IMR-90 (cell line): Measurements from ENCODE around the gene POLR2E. TPM values are rescaled to one million over a fixed set of nuclear protein-coding genes. Genes with fewer than 3 reads are reported as not detected.

Experiments
- ATAC-seq: fragments of 200-7000 bp; cut with Tn5 transposase; 2 replicates; pipeline ENCODE4 v1.9.1; 2020; ENCODE audit warnings: low read depth, mild to moderate bottlenecking, moderate library complexity
- BruUV-seq: library from RNA; stranded (reverse); fragments of 400-500 nt; replicated peaks from 2 replicates; lab custom pipeline; 2021; lab: Mats Ljungman, UMichigan
- CTCF ChIA-PET: fragments of 300-600 bp; formaldehyde crosslinking; extraction: SDS; loops from one replicate; lab custom pipeline; 2021; ENCODE audit warnings: antibody characterized with exemption; lab: Yijun Ruan, JAX
- POLR2A ChIA-PET: fragments of 300-600 bp; sonication (Branson Sonifier 250); formaldehyde crosslinking; loops from one replicate; lab custom pipeline; 2022; ENCODE audit warnings: antibody characterized with exemption; ENCODE audit not compliant: unreplicated experiment; lab: Charles Lee
- DNase-seq: peaks from one replicate; pipeline ENCODE4 v3.0.0; 2013
- H2AFZ ChIP-seq: replicated peaks from 2 replicates; pipeline ENCODE3; 2013; ENCODE audit warnings: low read length, mild to moderate bottlenecking; ENCODE audit not compliant: poor library complexity
- H2AK5ac ChIP-seq: 2 replicates; pipeline ENCODE4 v1.6.1; 2013; ENCODE audit warnings: low read depth, low read length, inconsistent platforms
- H2AK9ac ChIP-seq: replicated peaks from 2 replicates; pipeline ENCODE3; 2013; ENCODE audit warnings: mild to moderate bottlenecking, low read depth, low read length, moderate library complexity; ENCODE audit not compliant: poor library complexity
- H2BK120ac ChIP-seq: 2 replicates; pipeline ENCODE4 v1.6.1; 2013; ENCODE audit warnings: low read depth, low read length, inconsistent platforms
- H2BK15ac ChIP-seq: 3 replicates; pipeline ENCODE4 v1.6.1; 2013; ENCODE audit warnings: low read depth, low read length, inconsistent platforms
- H2BK20ac ChIP-seq: 2 replicates; pipeline ENCODE4 v1.6.1; 2013; ENCODE audit warnings: low read depth, mild to moderate bottlenecking, inconsistent platforms, low read length, moderate library complexity
- H2BK5ac ChIP-seq: 2 replicates; pipeline ENCODE4 v1.6.1; 2013; ENCODE audit warnings: mild to moderate bottlenecking, low read depth, low read length, inconsistent platforms; ENCODE audit not compliant: poor library complexity, severe bottlenecking
- H3K14ac ChIP-seq: replicated peaks from 2 replicates; pipeline ENCODE4 v1.6.1; 2013; ENCODE audit warnings: low read depth, low read length, inconsistent platforms
- H3K18ac ChIP-seq: 2 replicates; pipeline ENCODE4 v1.6.1; 2013; ENCODE audit warnings: low read depth, low read length, control low read depth
- H3K23ac ChIP-seq: 2 replicates; pipeline ENCODE4 v1.6.1; 2013; ENCODE audit warnings: low read depth, low read length, inconsistent platforms
- H3K27ac ChIP-seq: 2 replicates; pipeline ENCODE4 v1.5.1; 2013; ENCODE audit warnings: mild to moderate bottlenecking, control low read depth, low read length; ENCODE audit not compliant: insufficient read depth
- H3K27me3 ChIP-seq: 2 replicates; pipeline ENCODE4 v1.6.1; 2013; ENCODE audit warnings: low read length; ENCODE audit not compliant: control insufficient read depth, insufficient read depth
- H3K36me3 ChIP-seq: 2 replicates; pipeline ENCODE4 v1.6.1; 2013; ENCODE audit warnings: low read length, mixed read lengths; ENCODE audit not compliant: control insufficient read depth, insufficient read depth
- H3K4ac ChIP-seq: 2 replicates; pipeline ENCODE4 v1.6.1; 2013; ENCODE audit warnings: low read depth, low read length, inconsistent platforms
- H3K4me1 ChIP-seq: 2 replicates; pipeline ENCODE4 v1.6.1; 2013; ENCODE audit warnings: low read length, mixed read lengths; ENCODE audit not compliant: control insufficient read depth, insufficient read depth
- H3K4me2 ChIP-seq: 2 replicates; pipeline ENCODE4 v1.6.1; 2013; ENCODE audit warnings: low read depth, mild to moderate bottlenecking, control low read depth, low read length, moderate library complexity
- H3K4me3 ChIP-seq: 2 replicates; pipeline ENCODE4 v1.5.1; 2013; ENCODE audit warnings: low read depth, mild to moderate bottlenecking, control low read depth, low read length, moderate library complexity; ENCODE audit not compliant: insufficient read depth
- H3K56ac ChIP-seq: 2 replicates; pipeline ENCODE4 v1.6.1; 2013; ENCODE audit warnings: low read length, inconsistent platforms; ENCODE audit not compliant: insufficient read depth; ENCODE audit errors: extremely low read depth
- H3K79me1 ChIP-seq, 2 experiments: 2 replicates each; pipeline ENCODE4 v1.6.1; 2013; ENCODE audit warnings: low read length in 2 of 2, inconsistent platforms in 1 of 2, low read depth in 1 of 2
- H3K9ac ChIP-seq: 2 replicates; pipeline ENCODE4 v1.6.1; 2013; ENCODE audit warnings: low read depth, low read length, control low read depth
- H3K9me1 ChIP-seq: 2 replicates; pipeline ENCODE4 v1.6.1; 2013; ENCODE audit warnings: low read length, inconsistent platforms; ENCODE audit not compliant: insufficient read depth
- H3K9me3 ChIP-seq: 2 replicates; pipeline ENCODE4 v1.6.1; 2013; ENCODE audit warnings: low read length; ENCODE audit not compliant: control insufficient read depth, insufficient read depth
- H4K20me1 ChIP-seq: 2 replicates; pipeline ENCODE4 v1.6.1; 2013; ENCODE audit warnings: low read length, inconsistent platforms; ENCODE audit not compliant: insufficient read depth
- H4K5ac ChIP-seq: 2 replicates; pipeline ENCODE4 v1.6.1; 2013; ENCODE audit warnings: mild to moderate bottlenecking, low read depth, low read length, control low read depth
- H4K8ac ChIP-seq, 2 experiments: 2 replicates each; pipeline ENCODE4 v1.6.1; 2013; ENCODE audit warnings: low read depth in 2 of 2, low read length in 2 of 2, control low read depth in 1 of 2, inconsistent platforms in 1 of 2
- H4K91ac ChIP-seq: 2 replicates; pipeline ENCODE4 v1.6.1; 2013; ENCODE audit warnings: low read depth, low read length, inconsistent platforms; ENCODE audit not compliant: insufficient read depth
- CHD1 ChIP-seq: IDR thresholded peaks from 2 replicates; pipeline ENCODE4 v1.6.1; 2012; ENCODE audit warnings: low read depth, low read length, improper control_type of control experiment
- MXI1 ChIP-seq: IDR thresholded peaks from 2 replicates; pipeline ENCODE4 v1.6.1; 2012; ENCODE audit warnings: low read depth, mild to moderate bottlenecking, low read length, moderate library complexity, borderline replicate concordance
- RFX5 ChIP-seq: IDR thresholded peaks from 2 replicates; pipeline ENCODE4 v1.8.0; 2012; ENCODE audit warnings: low read depth, mild to moderate bottlenecking, low read length, moderate library complexity
- SMC3 ChIP-seq: fragments of 150-350 bp; IDR thresholded peaks from 2 replicates; pipeline ENCODE4 v1.6.1; 2016; ENCODE audit warnings: low read depth, mild to moderate bottlenecking, antibody characterized with exemption, low read length, moderate library complexity
- WGBS, 2 experiments: methylation state at CpG; one replicate each; pipeline versions ENCODE4 v1.1.5 to v1.1.7; 2013; ENCODE audit warnings: missing lambda C conversion rate in 2 of 2; ENCODE audit not compliant: insufficient read length in 1 of 2; ENCODE audit errors: extremely low coverage in 2 of 2; 5-methylcytosine and 5-hydroxymethylcytosine counted together
- dilution Hi-C: fragments of 300-500 bp; cut with HindIII; formaldehyde crosslinking; loops from one replicate; pipeline ENCODE4 v1.14.3; 2018; ENCODE audit warnings: low sequenced_read_pairs; ENCODE audit not compliant: unreplicated experiment
- in situ Hi-C: fragments of 300-500 bp; cut with MboI; formaldehyde crosslinking; loops from 3 replicates; pipeline ENCODE4 v1.14.3; 2019; ENCODE audit warnings: low sequenced_read_pairs, inconsistent platforms, mixed read lengths
- intact Hi-C: fragments of 100-400 bp; cut with micrococcal nuclease; formaldehyde crosslinking; loops from 2 replicates; pipeline ENCODE4 v1.10.0; 2022
- polyA plus RNA-seq, 3 experiments: library from polyadenylated mRNA; depleted of rRNA; stranded (reverse); fragments of >200 nt; gene quantifications; 2 replicates each; pipeline ENCODE4 v1.2.3, GENCODE V29; 2012; ENCODE audit warnings: low replicate concordance in 1 of 3
- total RNA-seq: library from RNA; depleted of rRNA; stranded (reverse); fragments of >200 nt; gene quantifications from 2 replicates; pipeline ENCODE4 v1.2.3, GENCODE V29; 2012
- TF ChIP-seq, protein P1 (sequence below): fragments of 150-350 bp; IDR thresholded peaks from 2 replicates; pipeline ENCODE4 v1.6.1; 2016; ENCODE audit warnings: low read depth, mild to moderate bottlenecking, low read length, moderate library complexity, borderline replicate concordance

Gene POLR2E
- total and polyA plus RNA-seq, 2 of the 4 experiments (the other 2 are of a cell fraction): 294 to 391 TPM

- no peak overlapping the region for H4K8ac ChIP-seq
- H3K36me3 ChIP-seq: peaks cover 51% of the 10 kb centered on the region
- H4K20me1 ChIP-seq: peaks cover 45% of the 10 kb centered on the region
- dilution Hi-C loops (no loop called here), in situ Hi-C loops (no loop called here), intact Hi-C loops (no loop called here)
- no peak overlapping the region for H2BK20ac ChIP-seq
- ATAC-seq (no peak), DNase-seq (no peak)
- H3K4me3 ChIP-seq: no peak overlapping the region
- BruUV-seq: no TSS peak
- H2AK5ac ChIP-seq: no peak overlapping the region
- CTCF ChIA-PET: no interaction called here
- POLR2A ChIA-PET: interaction anchor here (0.6 kb wide), 1 partner anchor 17 kb away, joined by 4 read pairs; no protein-coding TSS in a partner anchor
- no peak overlapping the region for H2AFZ ChIP-seq
- no peak overlapping the region for H4K91ac ChIP-seq
- no peak overlapping the region for H3K14ac ChIP-seq
- H2BK5ac ChIP-seq: no peak overlapping the region
- TF ChIP-seq MXI1 (no peak), CHD1 (no peak), RFX5 (no peak), SMC3 (no peak)
- TF ChIP-seq, protein P1, sequence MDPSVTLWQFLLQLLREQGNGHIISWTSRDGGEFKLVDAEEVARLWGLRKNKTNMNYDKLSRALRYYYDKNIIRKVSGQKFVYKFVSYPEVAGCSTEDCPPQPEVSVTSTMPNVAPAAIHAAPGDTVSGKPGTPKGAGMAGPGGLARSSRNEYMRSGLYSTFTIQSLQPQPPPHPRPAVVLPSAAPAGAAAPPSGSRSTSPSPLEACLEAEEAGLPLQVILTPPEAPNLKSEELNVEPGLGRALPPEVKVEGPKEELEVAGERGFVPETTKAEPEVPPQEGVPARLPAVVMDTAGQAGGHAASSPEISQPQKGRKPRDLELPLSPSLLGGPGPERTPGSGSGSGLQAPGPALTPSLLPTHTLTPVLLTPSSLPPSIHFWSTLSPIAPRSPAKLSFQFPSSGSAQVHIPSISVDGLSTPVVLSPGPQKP: no peak
- H2BK120ac ChIP-seq: no peak overlapping the region
- H4K5ac ChIP-seq: no peak overlapping the region
- H3K23ac ChIP-seq: no peak overlapping the region
- H3K18ac ChIP-seq: no peak overlapping the region
- H3K27ac ChIP-seq: no peak overlapping the region
- H3K9me3 ChIP-seq: no peaks in the 10 kb centered on the region
- H2AK9ac ChIP-seq: no peak overlapping the region
- peaks cover 26% of the 10 kb centered on the region for H3K4me1 ChIP-seq
- no peak overlapping the region for H2BK15ac ChIP-seq
- no peaks in the 10 kb centered on the region for H3K27me3 ChIP-seq
- WGBS, 2 experiments: 90% methylated on average over 13 of the region's 17 CpGs; no CpG with 5 or more reads in 1 of the 2 experiments
- no peak overlapping the region for H3K4me2 ChIP-seq
- H3K79me1 ChIP-seq: peaks cover 24 to 79% of the 10 kb centered on the region in 2 experiments; a peak in 3 of 4 replicates
- H3K9me1 ChIP-seq: peaks cover 8% of the 10 kb centered on the region; the same call in 1 of the 2 replicates
- no peak overlapping the region for H3K4ac ChIP-seq
- no peak overlapping the region for H3K9ac ChIP-seq
- no peak overlapping the region for H3K56ac ChIP-seq
Observed at GRCh38 chr19:1128106-1128505, 32.9 kb upstream of the POLR2E start.
